HG02588 (cell line): ENCODE results near the gene DMD.

ENCODE experiments used
- ATAC-seq: cut with Tn5 transposase; IDR thresholded peaks from one replicate; pipeline ENCODE4 v1.9.1; 2021; ENCODE audit warnings: mild to moderate bottlenecking, moderate library complexity; ENCODE audit not compliant: unreplicated experiment

The DMD gene

GRCh38 chrX:31260351-31260750 is 1951.0 kb downstream of the DMD start:
- no peak for ATAC-seq

- no peak for ATAC-seq
Measured at GRCh38 chrX:31258166-31258565, 1953.2 kb downstream of the DMD start.

- ATAC-seq, result no peak
Measured at GRCh38 chrX:31255310-31256033, 1955.9 kb downstream of the DMD start.

- no peak for ATAC-seq
Measured at GRCh38 chrX:31252133-31252532, 1959.2 kb downstream of the DMD start.

- no peak for ATAC-seq
Measured at GRCh38 chrX:31251336-31251735, 1960.0 kb downstream of the DMD start.

- ATAC-seq, result peak; percentile 49
Measured at GRCh38 chrX:31245714-31246113, 1965.6 kb downstream of the DMD start.

GRCh38 chrX:31243804-31244203 is 1967.5 kb downstream of the DMD start:
- no peak for ATAC-seq

- no peak for ATAC-seq
Measured at GRCh38 chrX:31240982-31241381, 1970.4 kb downstream of the DMD start.

GRCh38 chrX:31237189-31237588 is 1974.2 kb downstream of the DMD start:
- ATAC-seq, result peak; percentile 49

- peak; percentile 66 for ATAC-seq
Measured at GRCh38 chrX:31236231-31236630, 1975.1 kb downstream of the DMD start.

- no peak for ATAC-seq
Measured at GRCh38 chrX:31233941-31234496, 1977.3 kb downstream of the DMD start.

- no peak for ATAC-seq
Measured at GRCh38 chrX:31232506-31232905, 1978.8 kb downstream of the DMD start.

- peak; percentile 86 for ATAC-seq
Measured at GRCh38 chrX:31228909-31229308, 1982.4 kb downstream of the DMD start.

GRCh38 chrX:31228415-31228832 is 1982.9 kb downstream of the DMD start:
- ATAC-seq, result no peak

- ATAC-seq, result no peak
Measured at GRCh38 chrX:31227250-31227649, 1984.1 kb downstream of the DMD start.

GRCh38 chrX:31225819-31226218 is 1985.5 kb downstream of the DMD start:
- no peak for ATAC-seq

GRCh38 chrX:31224381-31225012 is 1986.9 kb downstream of the DMD start:
- ATAC-seq, result no peak

- ATAC-seq, result peak; percentile 76
Measured at GRCh38 chrX:31223817-31224216, 1987.5 kb downstream of the DMD start.

- ATAC-seq, result no peak
Measured at GRCh38 chrX:31222946-31223345, 1988.4 kb downstream of the DMD start.

GRCh38 chrX:31219174-31219573 is 1992.2 kb downstream of the DMD start:
- ATAC-seq, result no peak

- ATAC-seq, result no peak
Measured at GRCh38 chrX:31217084-31217483, 1994.3 kb downstream of the DMD start.

- no peak for ATAC-seq
Measured at GRCh38 chrX:31215277-31215815, 1996.0 kb downstream of the DMD start.
